ENCODE data around the gene TMEM107. TPM values are rescaled to one million over a fixed set of nuclear protein-coding genes. Genes with fewer than 3 reads are reported as not detected.
A peak's percentile ranks its signal among the peaks of the same experiment; 100 is the strongest.

TMEM107 gene
- total RNA-seq, 1 experiment from 2014 or later, result 17.2 TPM

GRCh38 chr17:8221663-8222379 lies 45.6 kb upstream of the TMEM107 start:
- ChIA-PET POLR2A (interaction anchor here (0.6 to 5.0 kb wide), 10 partner anchors 12 to 102 kb away, joined by 3 to 43 read pairs (median 4); partner anchors contain the start of genes AURKB, BORCS6, CTC1 and PFAS), CTCF (interaction anchor here (0.8 to 4.0 kb wide), 7 partner anchors 11 to 162 kb away, joined by 3 to 24 read pairs (median 9); partner anchors contain the start of genes AURKB and BORCS6)
- ATAC-seq, result peak; percentile 7
- no peaks in the 10 kb centered on the region; the same call in 1 of the 2 replicates for H3K36me3 Mint-ChIP-seq
- peaks cover 14% of the 10 kb centered on the region for H3K4me1 Mint-ChIP-seq
- no peak for TF ChIP-seq MLX (CRISPR knock-in tag; IDR thresholded peaks at IDR 0.05)
- peak; percentile 44; the same call in 1 of the 2 replicates for TF ChIP-seq GABPB1 (CRISPR knock-in tag; IDR thresholded peaks at IDR 0.05)
- TF ChIP-seq HMGXB4 (CRISPR knock-in tag; IDR thresholded peaks at IDR 0.05), result no peak; the same call in none of the 2 replicates
- no peak for TF ChIP-seq E2F5 (CRISPR knock-in tag; IDR thresholded peaks at IDR 0.05)
- 0 out of 2 replicates have a peak, but pooled peaks have one; percentile 33 for TF ChIP-seq HMGA2 (CRISPR knock-in tag; IDR thresholded peaks at IDR 0.05)
- TF ChIP-seq NR1H2 (CRISPR knock-in tag; IDR thresholded peaks at IDR 0.05), result no peak
- peak overlapping the region; percentile 99 for H3K27ac Mint-ChIP-seq
- peak; percentile 89 for DNase-seq (ENCODE audit: low spot score)
- no peaks in the 10 kb centered on the region for H3K9me3 Mint-ChIP-seq
- peak overlapping the region; percentile 99 for H3K4me3 Mint-ChIP-seq
- H3K27me3 Mint-ChIP-seq (ENCODE audit: low read depth), result peaks cover 7% of the 10 kb centered on the region

GRCh38 chr17:8220783-8221662 lies 44.8 kb upstream of the TMEM107 start:
- peak overlapping the region; percentile 99 for H3K4me3 Mint-ChIP-seq
- no peaks in the 10 kb centered on the region for H3K36me3 Mint-ChIP-seq
- H3K4me1 Mint-ChIP-seq, result peaks cover 14% of the 10 kb centered on the region
- ChIA-PET CTCF (interaction anchor here (0.8 to 4.0 kb wide), 7 partner anchors 10 to 161 kb away, joined by 3 to 24 read pairs (median 9); partner anchors contain the start of genes AURKB and BORCS6), POLR2A (interaction anchor here (0.6 to 5.0 kb wide), 9 partner anchors 11 to 101 kb away, joined by 3 to 43 read pairs (median 4); partner anchors contain the start of genes AURKB, BORCS6, CTC1 and PFAS)
- peak overlapping the region; percentile 99 for H3K27ac Mint-ChIP-seq
- no peaks in the 10 kb centered on the region for H3K9me3 Mint-ChIP-seq
- DNase-seq (ENCODE audit: low spot score) (peak; percentile 96), ATAC-seq (peak; percentile 12)
- peaks cover 5% of the 10 kb centered on the region for H3K27me3 Mint-ChIP-seq (ENCODE audit: low read depth)
- TF ChIP-seq SMAD4 (CRISPR knock-in tag; IDR thresholded peaks at IDR 0.05), result 0 out of 2 replicates have a peak, but pooled peaks have one; percentile 34
- TF ChIP-seq JUN (CRISPR knock-in tag; IDR thresholded peaks at IDR 0.05), result peak; percentile 41; the same call in 1 of the 2 replicates
- TF ChIP-seq ARID4B (CRISPR knock-in tag; IDR thresholded peaks at IDR 0.05; ENCODE audit: borderline replicate concordance), result peak; percentile 18; the same call in 1 of the 2 replicates
- TF ChIP-seq, protein P1, sequence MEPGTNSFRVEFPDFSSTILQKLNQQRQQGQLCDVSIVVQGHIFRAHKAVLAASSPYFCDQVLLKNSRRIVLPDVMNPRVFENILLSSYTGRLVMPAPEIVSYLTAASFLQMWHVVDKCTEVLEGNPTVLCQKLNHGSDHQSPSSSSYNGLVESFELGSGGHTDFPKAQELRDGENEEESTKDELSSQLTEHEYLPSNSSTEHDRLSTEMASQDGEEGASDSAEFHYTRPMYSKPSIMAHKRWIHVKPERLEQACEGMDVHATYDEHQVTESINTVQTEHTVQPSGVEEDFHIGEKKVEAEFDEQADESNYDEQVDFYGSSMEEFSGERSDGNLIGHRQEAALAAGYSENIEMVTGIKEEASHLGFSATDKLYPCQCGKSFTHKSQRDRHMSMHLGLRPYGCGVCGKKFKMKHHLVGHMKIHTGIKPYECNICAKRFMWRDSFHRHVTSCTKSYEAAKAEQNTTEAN (CRISPR knock-in tag; IDR thresholded peaks at IDR 0.05), result no peak; the same call in 1 of the 2 replicates
- no peak for TF ChIP-seq ESRRA (CRISPR knock-in tag; IDR thresholded peaks at IDR 0.05; ENCODE audit: borderline replicate concordance)
- TF ChIP-seq HMGXB4 (CRISPR knock-in tag; IDR thresholded peaks at IDR 0.05), result peak; percentile 99
- TF ChIP-seq ZNF416 (CRISPR knock-in tag; IDR thresholded peaks at IDR 0.05), result 0 out of 2 replicates have a peak, but pooled peaks have one; percentile 40
- TF ChIP-seq, protein P2, sequence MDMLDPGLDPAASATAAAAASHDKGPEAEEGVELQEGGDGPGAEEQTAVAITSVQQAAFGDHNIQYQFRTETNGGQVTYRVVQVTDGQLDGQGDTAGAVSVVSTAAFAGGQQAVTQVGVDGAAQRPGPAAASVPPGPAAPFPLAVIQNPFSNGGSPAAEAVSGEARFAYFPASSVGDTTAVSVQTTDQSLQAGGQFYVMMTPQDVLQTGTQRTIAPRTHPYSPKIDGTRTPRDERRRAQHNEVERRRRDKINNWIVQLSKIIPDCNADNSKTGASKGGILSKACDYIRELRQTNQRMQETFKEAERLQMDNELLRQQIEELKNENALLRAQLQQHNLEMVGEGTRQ (CRISPR knock-in tag; IDR thresholded peaks at IDR 0.05), result peak; percentile 7; the same call in 1 of the 2 replicates
- TF ChIP-seq TEAD1 (CRISPR knock-in tag; IDR thresholded peaks at IDR 0.05), result peak; percentile 43; the same call in 1 of the 2 replicates
- TF ChIP-seq, protein P3, sequence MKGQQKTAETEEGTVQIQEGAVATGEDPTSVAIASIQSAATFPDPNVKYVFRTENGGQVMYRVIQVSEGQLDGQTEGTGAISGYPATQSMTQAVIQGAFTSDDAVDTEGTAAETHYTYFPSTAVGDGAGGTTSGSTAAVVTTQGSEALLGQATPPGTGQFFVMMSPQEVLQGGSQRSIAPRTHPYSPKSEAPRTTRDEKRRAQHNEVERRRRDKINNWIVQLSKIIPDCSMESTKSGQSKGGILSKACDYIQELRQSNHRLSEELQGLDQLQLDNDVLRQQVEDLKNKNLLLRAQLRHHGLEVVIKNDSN (CRISPR knock-in tag; IDR thresholded peaks at IDR 0.05), result no peak
- TF ChIP-seq FOXK1 (CRISPR knock-in tag; IDR thresholded peaks at IDR 0.05), result 0 out of 2 replicates have a peak, but pooled peaks have one; percentile 22
- peak; percentile 78 for TF ChIP-seq GABPB1 (CRISPR knock-in tag; IDR thresholded peaks at IDR 0.05)
- no peak for TF ChIP-seq ZNF396 (CRISPR knock-in tag; IDR thresholded peaks at IDR 0.05; ENCODE audit: borderline replicate concordance)

Measured in WTC11 (cell line).